ENCODE results near the gene FMNL3. TPM values are rescaled to one million over a fixed set of nuclear protein-coding genes. Genes with fewer than 3 reads are reported as not detected.

FMNL3 gene
- total and polyA plus RNA-seq, 2 experiments from 2014 or later, result 8.7 to 32.6 TPM

- no peak overlapping the region for H3K4me2 ChIP-seq
- Mint-ChIP-seq H3K36me3 (ENCODE audit: low read depth) (peaks cover 58% of the 10 kb centered on the region), H3K9me3 (no peaks in the 10 kb centered on the region), H3K4me1 (peaks cover 5% of the 10 kb centered on the region; the same call in 2 of the 3 replicates), H3K27me3 (ENCODE audit: insufficient read depth, low read depth, poor library complexity) (peaks cover 6% of the 10 kb centered on the region), H3K27ac (no peak overlapping the region), H3K4me3 (no peak overlapping the region)
- H2AFZ ChIP-seq, result no peak overlapping the region
- H3K27ac ChIP-seq (ENCODE audit: low read depth), result no peak overlapping the region
- H3K36me3 ChIP-seq (ENCODE audit: insufficient read depth), result peaks cover 23% of the 10 kb centered on the region
- no peaks in the 10 kb centered on the region for H3K9me2 ChIP-seq (ENCODE audit: insufficient read depth)
- H3K27me3 ChIP-seq (ENCODE audit: insufficient read depth), result no peaks in the 10 kb centered on the region
- TF ChIP-seq POLR2AphosphoS5 (IDR thresholded peaks at IDR 0.05; ENCODE audit: low read depth) (no peak), STAT1 (IDR thresholded peaks at IDR 0.05; ENCODE audit: unreplicated experiment) (no peak), ZNF331 (CRISPR knock-in tag; IDR thresholded peaks at IDR 0.05; ENCODE audit: low read depth) (no peak), ZNF114 (CRISPR knock-in tag; IDR thresholded peaks at IDR 0.05) (no peak), JUNB (IDR thresholded peaks at IDR 0.05; ENCODE audit: unreplicated experiment) (no peak), EZH2phosphoT487 (IDR thresholded peaks at IDR 0.05; ENCODE audit: unreplicated experiment) (no peak), NANOG (IDR thresholded peaks at IDR 0.05; ENCODE audit: borderline replicate concordance) (no peak), CREB1 (CRISPR knock-in tag; IDR thresholded peaks at IDR 0.05; ENCODE audit: low read depth) (no peak), EZH2 (IDR thresholded peaks at IDR 0.05; ENCODE audit: low read depth, unreplicated experiment) (no peak)
- TF ChIP-seq, protein P1, sequence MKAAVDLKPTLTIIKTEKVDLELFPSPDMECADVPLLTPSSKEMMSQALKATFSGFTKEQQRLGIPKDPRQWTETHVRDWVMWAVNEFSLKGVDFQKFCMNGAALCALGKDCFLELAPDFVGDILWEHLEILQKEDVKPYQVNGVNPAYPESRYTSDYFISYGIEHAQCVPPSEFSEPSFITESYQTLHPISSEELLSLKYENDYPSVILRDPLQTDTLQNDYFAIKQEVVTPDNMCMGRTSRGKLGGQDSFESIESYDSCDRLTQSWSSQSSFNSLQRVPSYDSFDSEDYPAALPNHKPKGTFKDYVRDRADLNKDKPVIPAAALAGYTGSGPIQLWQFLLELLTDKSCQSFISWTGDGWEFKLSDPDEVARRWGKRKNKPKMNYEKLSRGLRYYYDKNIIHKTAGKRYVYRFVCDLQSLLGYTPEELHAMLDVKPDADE (IDR thresholded peaks at IDR 0.05), result no peak
- TF ChIP-seq, protein P2, sequence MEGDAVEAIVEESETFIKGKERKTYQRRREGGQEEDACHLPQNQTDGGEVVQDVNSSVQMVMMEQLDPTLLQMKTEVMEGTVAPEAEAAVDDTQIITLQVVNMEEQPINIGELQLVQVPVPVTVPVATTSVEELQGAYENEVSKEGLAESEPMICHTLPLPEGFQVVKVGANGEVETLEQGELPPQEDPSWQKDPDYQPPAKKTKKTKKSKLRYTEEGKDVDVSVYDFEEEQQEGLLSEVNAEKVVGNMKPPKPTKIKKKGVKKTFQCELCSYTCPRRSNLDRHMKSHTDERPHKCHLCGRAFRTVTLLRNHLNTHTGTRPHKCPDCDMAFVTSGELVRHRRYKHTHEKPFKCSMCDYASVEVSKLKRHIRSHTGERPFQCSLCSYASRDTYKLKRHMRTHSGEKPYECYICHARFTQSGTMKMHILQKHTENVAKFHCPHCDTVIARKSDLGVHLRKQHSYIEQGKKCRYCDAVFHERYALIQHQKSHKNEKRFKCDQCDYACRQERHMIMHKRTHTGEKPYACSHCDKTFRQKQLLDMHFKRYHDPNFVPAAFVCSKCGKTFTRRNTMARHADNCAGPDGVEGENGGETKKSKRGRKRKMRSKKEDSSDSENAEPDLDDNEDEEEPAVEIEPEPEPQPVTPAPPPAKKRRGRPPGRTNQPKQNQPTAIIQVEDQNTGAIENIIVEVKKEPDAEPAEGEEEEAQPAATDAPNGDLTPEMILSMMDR (conservative IDR thresholded peaks at IDR 0.05; ENCODE audit: low read depth in 2 of 2), result no peak
- TF ChIP-seq, protein P3, sequence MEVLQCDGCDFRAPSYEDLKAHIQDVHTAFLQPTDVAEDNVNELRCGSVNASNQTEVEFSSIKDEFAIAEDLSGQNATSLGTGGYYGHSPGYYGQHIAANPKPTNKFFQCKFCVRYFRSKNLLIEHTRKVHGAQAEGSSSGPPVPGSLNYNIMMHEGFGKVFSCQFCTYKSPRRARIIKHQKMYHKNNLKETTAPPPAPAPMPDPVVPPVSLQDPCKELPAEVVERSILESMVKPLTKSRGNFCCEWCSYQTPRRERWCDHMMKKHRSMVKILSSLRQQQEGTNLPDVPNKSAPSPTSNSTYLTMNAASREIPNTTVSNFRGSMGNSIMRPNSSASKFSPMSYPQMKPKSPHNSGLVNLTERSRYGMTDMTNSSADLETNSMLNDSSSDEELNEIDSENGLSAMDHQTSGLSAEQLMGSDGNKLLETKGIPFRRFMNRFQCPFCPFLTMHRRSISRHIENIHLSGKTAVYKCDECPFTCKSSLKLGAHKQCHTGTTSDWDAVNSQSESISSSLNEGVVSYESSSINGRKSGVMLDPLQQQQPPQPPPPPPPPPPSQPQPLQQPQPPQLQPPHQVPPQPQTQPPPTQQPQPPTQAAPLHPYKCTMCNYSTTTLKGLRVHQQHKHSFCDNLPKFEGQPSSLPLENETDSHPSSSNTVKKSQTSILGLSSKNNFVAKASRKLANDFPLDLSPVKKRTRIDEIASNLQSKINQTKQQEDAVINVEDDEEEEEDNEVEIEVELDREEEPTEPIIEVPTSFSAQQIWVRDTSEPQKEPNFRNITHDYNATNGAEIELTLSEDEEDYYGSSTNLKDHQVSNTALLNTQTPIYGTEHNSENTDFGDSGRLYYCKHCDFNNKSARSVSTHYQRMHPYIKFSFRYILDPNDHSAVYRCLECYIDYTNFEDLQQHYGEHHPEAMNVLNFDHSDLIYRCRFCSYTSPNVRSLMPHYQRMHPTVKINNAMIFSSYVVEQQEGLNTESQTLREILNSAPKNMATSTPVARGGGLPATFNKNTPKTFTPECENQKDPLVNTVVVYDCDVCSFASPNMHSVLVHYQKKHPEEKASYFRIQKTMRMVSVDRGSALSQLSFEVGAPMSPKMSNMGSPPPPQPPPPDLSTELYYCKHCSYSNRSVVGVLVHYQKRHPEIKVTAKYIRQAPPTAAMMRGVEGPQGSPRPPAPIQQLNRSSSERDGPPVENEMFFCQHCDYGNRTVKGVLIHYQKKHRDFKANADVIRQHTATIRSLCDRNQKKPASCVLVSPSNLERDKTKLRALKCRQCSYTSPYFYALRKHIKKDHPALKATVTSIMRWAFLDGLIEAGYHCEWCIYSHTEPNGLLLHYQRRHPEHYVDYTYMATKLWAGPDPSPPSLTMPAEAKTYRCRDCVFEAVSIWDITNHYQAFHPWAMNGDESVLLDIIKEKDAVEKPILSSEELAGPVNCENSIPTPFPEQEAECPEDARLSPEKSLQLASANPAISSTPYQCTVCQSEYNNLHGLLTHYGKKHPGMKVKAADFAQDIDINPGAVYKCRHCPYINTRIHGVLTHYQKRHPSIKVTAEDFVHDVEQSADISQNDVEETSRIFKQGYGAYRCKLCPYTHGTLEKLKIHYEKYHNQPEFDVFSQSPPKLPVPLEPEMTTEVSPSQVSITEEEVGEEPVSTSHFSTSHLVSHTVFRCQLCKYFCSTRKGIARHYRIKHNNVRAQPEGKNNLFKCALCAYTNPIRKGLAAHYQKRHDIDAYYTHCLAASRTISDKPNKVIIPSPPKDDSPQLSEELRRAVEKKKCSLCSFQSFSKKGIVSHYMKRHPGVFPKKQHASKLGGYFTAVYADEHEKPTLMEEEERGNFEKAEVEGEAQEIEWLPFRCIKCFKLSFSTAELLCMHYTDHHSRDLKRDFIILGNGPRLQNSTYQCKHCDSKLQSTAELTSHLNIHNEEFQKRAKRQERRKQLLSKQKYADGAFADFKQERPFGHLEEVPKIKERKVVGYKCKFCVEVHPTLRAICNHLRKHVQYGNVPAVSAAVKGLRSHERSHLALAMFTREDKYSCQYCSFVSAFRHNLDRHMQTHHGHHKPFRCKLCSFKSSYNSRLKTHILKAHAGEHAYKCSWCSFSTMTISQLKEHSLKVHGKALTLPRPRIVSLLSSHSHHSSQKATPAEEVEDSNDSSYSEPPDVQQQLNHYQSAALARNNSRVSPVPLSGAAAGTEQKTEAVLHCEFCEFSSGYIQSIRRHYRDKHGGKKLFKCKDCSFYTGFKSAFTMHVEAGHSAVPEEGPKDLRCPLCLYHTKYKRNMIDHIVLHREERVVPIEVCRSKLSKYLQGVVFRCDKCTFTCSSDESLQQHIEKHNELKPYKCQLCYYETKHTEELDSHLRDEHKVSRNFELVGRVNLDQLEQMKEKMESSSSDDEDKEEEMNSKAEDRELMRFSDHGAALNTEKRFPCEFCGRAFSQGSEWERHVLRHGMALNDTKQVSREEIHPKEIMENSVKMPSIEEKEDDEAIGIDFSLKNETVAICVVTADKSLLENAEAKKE (CRISPR knock-in tag; IDR thresholded peaks at IDR 0.05), result no peak
- H3K4me1 ChIP-seq (ENCODE audit: insufficient read depth), result no peaks in the 10 kb centered on the region
- DNase-seq (ENCODE audit: low spot score) (no peak), ATAC-seq (no peak)
- H3K79me2 ChIP-seq (replicated peaks; ENCODE audit: insufficient read depth), result no peaks in the 10 kb centered on the region
- no peak overlapping the region for H3K4me3 ChIP-seq
- no peaks in the 10 kb centered on the region for H3F3A ChIP-seq (replicated peaks; ENCODE audit: low read depth)
- H4K20me1 ChIP-seq (replicated peaks; ENCODE audit: insufficient read depth), result peaks cover 7% of the 10 kb centered on the region
These were observed 52.5 kb downstream of the FMNL3 start for GRCh38 chr12:49654715-49655114.
